WTC11 (cell line): ENCODE measurements around the gene ABCB7. TPM values are rescaled to one million over a fixed set of nuclear protein-coding genes. Genes with fewer than 3 reads are reported as not detected.

Experiments used
- ATAC-seq: fragments of 200-7000 bp; cut with Tn5 transposase; 2 replicates; pipeline ENCODE4 v1.10.0; 2021; ENCODE audit warnings: mild to moderate bottlenecking, moderate library complexity
- CTCF ChIA-PET: fragments of 300-600 bp; sonication (Branson Sonifier 250); formaldehyde crosslinking; loops from one replicate; lab custom pipeline; 2021; ENCODE audit warnings: antibody characterized with exemption; lab: Charles Lee
- POLR2A ChIA-PET: fragments of 350-600 bp; sonication (Branson Sonifier 250); formaldehyde crosslinking; loops from one replicate; lab custom pipeline; 2021; ENCODE audit warnings: antibody characterized with exemption; lab: Charles Lee
- DNase-seq: peaks from one replicate; pipeline ENCODE4 v3.0.0; 2021; ENCODE audit warnings: low spot score
- H3K27ac Mint-ChIP-seq: 2 replicates; pipeline ENCODE4 v1.8.0; 2021; ENCODE audit warnings: mixed read lengths
- H3K27me3 Mint-ChIP-seq: 2 replicates; pipeline ENCODE4 v1.8.0; 2021; ENCODE audit warnings: low read depth, mild to moderate bottlenecking, moderate library complexity, mixed read lengths
- H3K36me3 Mint-ChIP-seq: 2 replicates; pipeline ENCODE4 v1.8.0; 2021; ENCODE audit warnings: mixed read lengths
- H3K4me1 Mint-ChIP-seq: 2 replicates; pipeline ENCODE4 v1.8.0; 2022; ENCODE audit warnings: mixed read lengths
- H3K4me3 Mint-ChIP-seq: 2 replicates; pipeline ENCODE4 v1.8.0; 2021; ENCODE audit warnings: mild to moderate bottlenecking, moderate library complexity, mixed read lengths
- H3K9me3 Mint-ChIP-seq: 2 replicates; pipeline ENCODE4 v1.8.0; 2021; ENCODE audit warnings: mixed read lengths
- AR ChIP-seq: fragments of 250-450 bp; sonication (Bioruptor Pico); IDR thresholded peaks from 2 replicates; pipeline ENCODE4 v1.9.0; 2021; ENCODE audit warnings: mild to moderate bottlenecking
- ATF6 ChIP-seq: sonication (generic); formaldehyde crosslinking; IDR thresholded peaks from 2 replicates; pipeline ENCODE4 v1.8.1; 2023; ENCODE audit warnings: mild to moderate bottlenecking, missing genetic modification reagents
- CDX4 ChIP-seq: fragments of 250-450 bp; sonication (Bioruptor Pico); IDR thresholded peaks from 2 replicates; pipeline ENCODE4 v1.9.0; 2021; ENCODE audit warnings: moderate library complexity, mild to moderate bottlenecking, inconsistent platforms, borderline replicate concordance
- FOXP1 ChIP-seq: sonication (generic); formaldehyde crosslinking; IDR thresholded peaks from 2 replicates; pipeline ENCODE4 v1.8.0; 2022; ENCODE audit warnings: missing genetic modification reagents, mild to moderate bottlenecking, moderate library complexity, borderline replicate concordance
- GABPB1 ChIP-seq: sonication (generic); formaldehyde crosslinking; IDR thresholded peaks from 2 replicates; pipeline ENCODE4 v1.8.1; 2023; ENCODE audit warnings: mild to moderate bottlenecking, missing genetic modification reagents
- NR1H2 ChIP-seq: sonication (generic); formaldehyde crosslinking; IDR thresholded peaks from 2 replicates; pipeline ENCODE4 v1.9.0; 2021; ENCODE audit warnings: mild to moderate bottlenecking, moderate library complexity, missing genetic modification reagents
- NR3C1 ChIP-seq: sonication (generic); formaldehyde crosslinking; conservative IDR thresholded peaks from 2 replicates; pipeline ENCODE4 v1.8.1; 2023; ENCODE audit warnings: low read depth, mild to moderate bottlenecking, missing genetic modification reagents
- PRDM15 ChIP-seq: sonication (generic); formaldehyde crosslinking; IDR thresholded peaks from 2 replicates; pipeline ENCODE4 v1.8.0; 2022; ENCODE audit warnings: missing genetic modification reagents
- PRRX2 ChIP-seq: fragments of 250-450 bp; sonication (Bioruptor Pico); IDR thresholded peaks from 2 replicates; pipeline ENCODE4 v1.8.0; 2021; ENCODE audit warnings: mild to moderate bottlenecking
- ZBTB21 ChIP-seq: sonication (generic); formaldehyde crosslinking; IDR thresholded peaks from 2 replicates; pipeline ENCODE4 v1.8.1; 2023; ENCODE audit warnings: mild to moderate bottlenecking, missing genetic modification reagents, borderline replicate concordance
- ZNF121 ChIP-seq: sonication (generic); formaldehyde crosslinking; IDR thresholded peaks from 2 replicates; pipeline ENCODE4 v1.8.0; 2023; ENCODE audit warnings: missing genetic modification reagents
- ZNF317 ChIP-seq: sonication (generic); formaldehyde crosslinking; IDR thresholded peaks from 2 replicates; pipeline ENCODE4 v1.8.1; 2023; ENCODE audit warnings: low read depth, mild to moderate bottlenecking, moderate library complexity, missing genetic modification reagents, borderline replicate concordance
- ZNF416 ChIP-seq: fragments of 250-450 bp; sonication (Bioruptor Pico); IDR thresholded peaks from 2 replicates; pipeline ENCODE4 v1.9.0; 2021; ENCODE audit warnings: mild to moderate bottlenecking, inconsistent platforms
- total RNA-seq: library from RNA; stranded (reverse); gene quantifications from 3 replicates; pipeline ENCODE4 v1.2.3, GENCODE V29; 2021
- TF ChIP-seq, protein P1 (sequence below): sonication (generic); formaldehyde crosslinking; IDR thresholded peaks from 2 replicates; pipeline ENCODE4 v1.8.0; 2022; ENCODE audit warnings: mild to moderate bottlenecking, missing genetic modification reagents
- TF ChIP-seq, protein P2 (sequence below): fragments of 250-450 bp; sonication (Bioruptor Pico); IDR thresholded peaks from 2 replicates; pipeline ENCODE4 v2.1.2; 2022; ENCODE audit warnings: mild to moderate bottlenecking, moderate library complexity
- TF ChIP-seq, protein P3 (sequence below): sonication (generic); formaldehyde crosslinking; IDR thresholded peaks from 2 replicates; pipeline ENCODE4 v1.8.0; 2023; ENCODE audit warnings: missing genetic modification reagents

Gene ABCB7
- total RNA-seq, 1 experiment from 2014 or later, result 41.6 TPM

DNA sequence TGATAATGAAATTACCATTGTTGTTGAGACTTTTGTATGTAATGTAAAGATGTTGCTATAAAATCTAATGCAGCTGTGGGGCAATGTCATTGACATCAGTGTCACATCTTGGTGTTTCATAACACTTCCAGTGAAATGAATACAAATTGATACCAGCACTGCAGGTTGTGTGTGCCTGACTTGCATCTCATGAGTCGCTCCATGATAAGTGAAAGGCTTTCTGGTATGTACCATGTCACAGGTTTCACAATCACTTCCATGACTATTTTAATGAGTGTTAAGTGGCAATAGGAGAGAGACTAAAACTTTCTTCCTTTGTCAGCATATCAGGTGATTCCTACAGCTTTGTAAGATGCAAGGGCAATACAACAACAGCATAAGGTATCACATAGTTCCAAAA is 94.4 kb downstream of the ABCB7 start:
- Mint-ChIP-seq H3K27me3 (no peaks in the 10 kb centered on the region), H3K9me3 (no peaks in the 10 kb centered on the region)
- CTCF ChIA-PET, result no interaction called here

GRCh38 chrX:75051047-75051446 is 105.0 kb downstream of the ABCB7 start:
- no peak overlapping the region for H3K27ac Mint-ChIP-seq
- peaks cover 3% of the 10 kb centered on the region for H3K9me3 Mint-ChIP-seq
- H3K4me3 Mint-ChIP-seq, result no peak overlapping the region
- ChIA-PET CTCF (no interaction called here), POLR2A (no interaction called here)
- no peaks in the 10 kb centered on the region for H3K27me3 Mint-ChIP-seq
- H3K36me3 Mint-ChIP-seq, result peaks cover 5% of the 10 kb centered on the region
- H3K4me1 Mint-ChIP-seq, result no peaks in the 10 kb centered on the region
- ATAC-seq, result no peak
- TF ChIP-seq ZNF416 (CRISPR knock-in tag) (no peak), FOXP1 (CRISPR knock-in tag) (no peak), NR1H2 (no peak), GABPB1 (CRISPR knock-in tag) (no peak), ZBTB21 (no peak), ATF6 (CRISPR knock-in tag) (no peak), PRRX2 (no peak), ZNF121 (CRISPR knock-in tag) (no peak)
- TF ChIP-seq, protein P1, sequence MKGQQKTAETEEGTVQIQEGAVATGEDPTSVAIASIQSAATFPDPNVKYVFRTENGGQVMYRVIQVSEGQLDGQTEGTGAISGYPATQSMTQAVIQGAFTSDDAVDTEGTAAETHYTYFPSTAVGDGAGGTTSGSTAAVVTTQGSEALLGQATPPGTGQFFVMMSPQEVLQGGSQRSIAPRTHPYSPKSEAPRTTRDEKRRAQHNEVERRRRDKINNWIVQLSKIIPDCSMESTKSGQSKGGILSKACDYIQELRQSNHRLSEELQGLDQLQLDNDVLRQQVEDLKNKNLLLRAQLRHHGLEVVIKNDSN (CRISPR knock-in tag), result no peak
- TF ChIP-seq, protein P2, sequence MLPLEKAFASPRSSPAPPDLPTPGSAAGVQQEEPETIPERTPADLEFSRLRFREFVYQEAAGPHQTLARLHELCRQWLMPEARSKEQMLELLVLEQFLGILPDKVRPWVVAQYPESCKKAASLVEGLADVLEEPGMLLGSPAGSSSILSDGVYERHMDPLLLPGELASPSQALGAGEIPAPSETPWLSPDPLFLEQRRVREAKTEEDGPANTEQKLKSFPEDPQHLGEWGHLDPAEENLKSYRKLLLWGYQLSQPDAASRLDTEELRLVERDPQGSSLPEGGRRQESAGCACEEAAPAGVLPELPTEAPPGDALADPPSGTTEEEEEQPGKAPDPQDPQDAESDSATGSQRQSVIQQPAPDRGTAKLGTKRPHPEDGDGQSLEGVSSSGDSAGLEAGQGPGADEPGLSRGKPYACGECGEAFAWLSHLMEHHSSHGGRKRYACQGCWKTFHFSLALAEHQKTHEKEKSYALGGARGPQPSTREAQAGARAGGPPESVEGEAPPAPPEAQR (CRISPR knock-in tag), result no peak
- TF ChIP-seq, all 79 proteins: peak for 0
- DNase-seq, result no peak

More for the DNA sequence above, 94.4 kb downstream of the ABCB7 start:
- no peaks in the 10 kb centered on the region for H3K36me3 Mint-ChIP-seq
- ATAC-seq (no peak), DNase-seq (no peak)
- H3K4me3 Mint-ChIP-seq, result no peak overlapping the region
- POLR2A ChIA-PET, result no interaction called here
- no peaks in the 10 kb centered on the region for H3K4me1 Mint-ChIP-seq
- TF ChIP-seq ZBTB21, result no peak
- no peak for TF ChIP-seq NR3C1 (CRISPR knock-in tag)
- H3K27ac Mint-ChIP-seq, result no peak overlapping the region; the same call in 1 of the 2 replicates

DNA sequence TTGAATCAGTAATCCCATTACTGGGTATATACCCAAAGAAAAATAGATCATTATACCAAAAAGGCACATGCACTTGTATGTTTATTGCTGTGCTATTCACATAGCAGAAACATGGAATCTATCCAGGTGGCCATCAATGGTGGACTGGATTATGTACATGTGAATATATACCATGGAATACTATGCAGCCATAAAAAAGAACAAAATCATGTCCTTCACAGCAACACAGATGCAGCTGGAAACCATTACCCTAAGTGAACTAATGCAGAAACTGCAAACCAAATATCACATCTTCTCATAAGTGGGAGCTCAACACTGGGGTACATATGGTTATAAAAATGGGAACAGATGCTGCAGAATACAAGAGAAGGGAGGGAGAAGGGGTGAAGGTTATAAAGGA is 110.7 kb downstream of the ABCB7 start:
- no peak overlapping the region for H3K4me3 Mint-ChIP-seq
- no peaks in the 10 kb centered on the region for H3K27me3 Mint-ChIP-seq
- peaks cover 22% of the 10 kb centered on the region for H3K36me3 Mint-ChIP-seq
- no peak for ATAC-seq
- H3K9me3 Mint-ChIP-seq, result peaks cover 27% of the 10 kb centered on the region
- ChIA-PET POLR2A (no interaction called here), CTCF (no interaction called here)
- H3K27ac Mint-ChIP-seq, result no peak overlapping the region
- H3K4me1 Mint-ChIP-seq, result no peaks in the 10 kb centered on the region
- no peak for DNase-seq
- TF ChIP-seq AR (no peak), PRDM15 (CRISPR knock-in tag) (no peak), ZNF317 (CRISPR knock-in tag) (no peak), ATF6 (CRISPR knock-in tag) (no peak), CDX4 (CRISPR knock-in tag) (no peak)
- TF ChIP-seq, protein P3, sequence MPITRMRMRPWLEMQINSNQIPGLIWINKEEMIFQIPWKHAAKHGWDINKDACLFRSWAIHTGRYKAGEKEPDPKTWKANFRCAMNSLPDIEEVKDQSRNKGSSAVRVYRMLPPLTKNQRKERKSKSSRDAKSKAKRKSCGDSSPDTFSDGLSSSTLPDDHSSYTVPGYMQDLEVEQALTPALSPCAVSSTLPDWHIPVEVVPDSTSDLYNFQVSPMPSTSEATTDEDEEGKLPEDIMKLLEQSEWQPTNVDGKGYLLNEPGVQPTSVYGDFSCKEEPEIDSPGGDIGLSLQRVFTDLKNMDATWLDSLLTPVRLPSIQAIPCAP, result no peak
- TF ChIP-seq, protein P2 (CRISPR knock-in tag), result no peak
